GM19463 (cell line): Measurements from ENCODE around the gene CCDC107.

Experiments
- ATAC-seq: cut with Tn5 transposase; IDR thresholded peaks from one replicate; pipeline ENCODE4 v1.9.1; 2021; ENCODE audit warnings: mild to moderate bottlenecking, moderate library complexity; ENCODE audit not compliant: unreplicated experiment

The CCDC107 gene

DNA sequence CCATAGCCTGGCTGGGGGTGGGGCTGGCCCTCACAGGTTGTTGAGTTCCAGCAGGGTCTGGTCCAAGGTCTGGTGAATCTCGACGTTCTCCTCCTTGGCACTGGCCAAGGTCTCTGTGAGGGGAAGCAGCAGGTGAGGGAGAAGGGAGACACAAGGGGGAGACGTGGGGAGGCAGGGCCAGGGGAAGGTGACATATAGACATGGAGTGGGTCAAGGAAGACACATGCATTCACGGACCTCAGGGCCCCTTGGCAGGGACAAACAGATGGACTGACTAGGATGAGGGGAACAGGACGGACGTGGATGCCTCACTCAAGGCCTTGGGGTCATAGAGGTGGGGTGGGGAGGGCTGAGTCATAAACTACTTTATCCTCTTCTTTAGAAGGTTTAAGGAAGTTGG lies 24.0 kb downstream of the CCDC107 start:
- no peak for ATAC-seq

DNA sequence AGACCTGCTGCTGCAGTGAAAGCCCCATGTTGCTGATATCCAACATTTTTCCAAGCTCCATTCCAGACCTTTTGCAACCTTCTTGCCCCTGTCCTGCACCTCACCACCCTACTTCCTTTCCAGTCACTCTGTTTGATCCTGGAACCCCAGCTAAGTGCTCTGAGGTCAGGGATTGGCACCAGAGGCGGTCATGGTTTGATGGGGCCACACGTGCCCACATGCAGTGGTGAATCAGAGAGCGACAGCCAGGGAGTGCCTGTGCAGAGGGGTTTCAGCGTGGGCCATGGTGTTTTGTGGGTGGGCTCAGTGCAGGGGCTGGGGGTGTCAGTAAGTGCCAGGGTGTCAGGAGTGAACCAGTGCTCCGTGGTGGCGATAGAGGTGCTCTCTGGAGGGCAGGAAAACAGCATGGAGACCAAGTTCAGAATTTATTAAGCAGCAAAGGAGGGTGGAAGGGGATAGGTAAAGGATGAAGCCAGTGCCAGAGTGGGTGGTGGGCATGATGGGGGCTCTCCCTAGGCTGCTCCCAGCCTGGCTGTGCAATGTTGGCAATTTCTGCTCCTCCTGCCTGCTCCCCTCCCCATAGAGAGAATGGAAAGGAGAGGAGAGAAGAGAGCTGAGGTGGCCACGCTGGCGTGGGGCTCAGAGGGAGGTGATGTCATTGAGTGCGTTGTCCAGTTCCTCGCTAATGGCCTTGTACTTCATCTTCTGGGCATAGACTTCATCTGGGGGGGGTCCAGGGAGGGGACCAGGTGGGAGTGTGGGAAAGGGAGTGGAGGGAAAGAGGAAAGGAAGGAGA lies 24.6 kb downstream of the CCDC107 start:
- ATAC-seq: no peak

DNA sequence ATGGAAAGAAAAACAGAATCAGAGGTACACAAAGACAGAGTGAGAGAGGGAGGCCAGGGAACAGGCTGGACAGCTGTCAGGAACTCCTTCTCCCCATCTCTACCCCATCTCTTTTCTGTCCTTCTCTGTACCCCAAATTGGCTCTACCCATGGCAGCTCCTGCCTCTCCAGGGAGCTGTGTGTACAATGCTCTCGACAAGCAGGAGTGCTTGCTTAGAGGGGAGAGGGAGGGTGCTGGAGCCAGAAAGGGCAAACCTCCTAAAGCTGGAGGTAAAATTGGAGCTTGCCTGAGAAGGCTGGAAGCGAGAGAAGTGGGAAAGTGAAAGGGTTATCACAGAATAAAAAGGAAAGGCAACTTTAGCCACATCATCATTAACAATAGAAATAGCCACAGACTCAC lies 25.2 kb downstream of the CCDC107 start:
- no peak for ATAC-seq

DNA sequence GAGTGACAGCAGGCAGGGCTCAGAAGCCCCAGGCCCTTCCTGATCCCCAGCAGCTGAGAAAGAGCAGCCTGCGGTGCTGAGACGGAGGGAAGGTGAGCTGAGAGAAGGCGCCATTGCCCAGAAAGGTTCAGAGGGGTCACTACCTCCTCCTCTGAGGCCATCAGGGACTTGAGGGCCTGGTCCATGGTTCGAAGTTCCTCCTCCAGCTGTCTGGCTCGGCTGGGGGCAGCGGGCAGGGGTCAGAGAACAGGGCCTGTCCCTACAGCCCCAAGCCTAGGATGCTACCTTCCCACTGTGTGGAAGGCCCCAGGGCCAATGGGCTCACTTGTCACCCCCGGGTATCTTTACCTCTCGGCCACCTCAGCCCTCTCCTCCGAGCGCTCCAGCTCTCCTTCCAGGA lies 26.8 kb downstream of the CCDC107 start:
- ATAC-seq: no peak

DNA sequence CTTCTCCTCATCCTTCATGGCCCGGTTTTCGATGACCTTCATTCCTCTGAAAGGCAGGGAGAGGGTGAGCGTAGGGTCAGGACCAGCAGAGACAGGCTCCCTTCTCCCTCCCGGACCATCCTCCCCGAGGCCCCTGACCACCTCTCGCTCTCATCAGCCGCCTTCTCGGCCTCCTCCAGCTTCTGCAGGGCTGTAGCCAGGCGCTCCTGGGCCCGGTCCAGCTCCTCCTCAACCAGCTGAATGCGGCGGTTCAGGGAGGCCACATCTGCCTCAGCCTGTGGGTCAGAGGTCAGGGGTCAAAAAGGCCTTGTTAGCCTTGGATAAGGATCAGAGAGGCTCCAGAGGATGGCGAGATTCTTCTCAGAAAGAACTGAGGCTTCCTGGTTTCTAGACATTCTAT lies 27.4 kb downstream of the CCDC107 start:
- no peak for ATAC-seq

DNA sequence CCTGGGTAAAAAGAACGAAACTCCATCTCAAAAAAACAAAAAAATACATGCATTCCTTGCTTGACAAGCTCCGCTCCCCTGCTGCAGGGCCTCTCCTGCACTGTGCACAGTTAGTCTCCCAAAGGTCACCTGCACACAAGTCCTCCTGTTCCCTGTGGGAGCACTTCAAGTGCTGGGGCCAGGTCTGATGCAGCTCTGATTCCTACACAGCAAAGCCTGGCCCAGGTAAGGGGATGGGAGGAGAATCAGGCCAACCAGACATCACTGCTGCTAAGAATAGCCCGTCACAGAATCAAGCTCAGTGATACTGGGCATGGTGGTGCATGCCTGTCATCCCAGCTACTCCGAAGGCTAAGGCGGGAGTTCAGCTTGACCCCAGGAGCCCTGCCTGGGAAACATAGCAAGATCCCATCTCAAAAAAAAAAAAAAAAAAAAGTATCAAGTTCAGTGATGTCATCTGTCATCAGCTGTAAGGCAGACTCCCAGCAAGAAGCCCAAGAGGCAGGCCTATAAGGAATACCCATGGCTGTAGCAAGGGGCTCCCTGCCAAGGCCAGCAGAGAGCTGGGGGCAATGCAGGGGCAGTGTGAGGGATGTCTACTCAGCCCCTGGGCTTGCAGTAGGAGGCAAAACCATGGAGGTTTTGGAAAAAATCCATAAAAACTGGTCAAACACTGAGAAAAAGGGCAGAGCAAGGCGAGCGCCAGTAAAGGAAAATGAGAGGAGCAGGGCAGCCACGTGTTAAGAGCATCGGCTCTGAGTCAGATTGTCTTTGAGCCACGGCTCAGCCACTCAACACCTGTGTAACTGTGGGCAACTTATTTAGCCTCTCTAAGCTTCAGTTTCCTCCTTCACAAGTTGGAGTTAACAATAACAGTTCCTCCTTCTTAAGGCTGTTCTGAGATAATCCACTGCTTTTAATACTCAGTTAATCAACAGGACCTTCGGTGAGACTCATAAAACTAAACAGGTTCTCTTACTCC lies 28.4 kb downstream of the CCDC107 start:
- no peak for ATAC-seq

DNA sequence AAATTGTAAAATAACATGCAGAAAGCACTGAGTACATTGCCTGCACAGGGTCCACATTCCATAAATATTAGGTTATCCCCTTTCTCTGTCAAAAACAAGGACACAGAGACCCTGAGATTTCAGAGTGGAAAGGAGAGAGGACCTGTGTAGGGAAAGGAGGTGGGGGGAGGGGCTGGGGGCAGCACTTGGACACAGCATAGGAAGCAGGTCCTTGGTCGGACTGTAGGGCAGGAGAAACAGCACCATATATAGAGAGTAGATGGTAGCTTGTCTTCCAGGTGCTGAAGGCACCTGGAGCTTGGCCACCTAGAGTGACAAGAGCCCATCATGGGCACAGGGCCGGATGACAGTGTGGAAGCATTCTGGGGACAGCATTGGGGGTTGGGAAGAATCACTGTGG lies 29.2 kb downstream of the CCDC107 start:
- no peak for ATAC-seq

DNA sequence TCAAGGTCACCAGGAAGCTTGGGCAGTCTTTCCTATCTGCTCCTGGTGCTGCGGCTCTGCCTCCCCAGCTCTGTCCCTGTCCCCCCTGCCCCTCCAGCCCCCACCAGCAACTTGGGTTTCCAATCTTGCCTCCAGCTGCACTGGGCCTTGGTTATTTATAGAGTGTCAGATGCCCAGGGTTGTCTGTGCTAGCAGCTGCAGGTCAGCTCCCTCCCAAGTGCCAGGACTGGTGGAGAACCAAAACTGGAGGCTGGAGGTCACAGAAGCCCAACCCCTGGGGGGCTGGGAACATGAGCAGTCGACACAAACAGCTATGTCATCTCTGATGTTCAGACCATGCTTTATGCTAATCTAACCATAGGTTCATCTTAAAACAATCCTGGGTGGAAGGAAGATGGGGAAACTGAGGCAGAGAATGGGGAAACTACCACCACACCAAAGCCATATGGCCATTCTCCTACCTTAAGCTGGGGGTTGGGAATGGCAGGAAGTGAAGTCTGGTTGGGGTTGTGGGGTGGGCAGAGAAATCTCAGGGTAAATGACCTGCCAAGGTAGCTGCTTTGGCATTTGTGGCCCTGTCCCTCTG lies 30.0 kb downstream of the CCDC107 start:
- no peak for ATAC-seq

DNA sequence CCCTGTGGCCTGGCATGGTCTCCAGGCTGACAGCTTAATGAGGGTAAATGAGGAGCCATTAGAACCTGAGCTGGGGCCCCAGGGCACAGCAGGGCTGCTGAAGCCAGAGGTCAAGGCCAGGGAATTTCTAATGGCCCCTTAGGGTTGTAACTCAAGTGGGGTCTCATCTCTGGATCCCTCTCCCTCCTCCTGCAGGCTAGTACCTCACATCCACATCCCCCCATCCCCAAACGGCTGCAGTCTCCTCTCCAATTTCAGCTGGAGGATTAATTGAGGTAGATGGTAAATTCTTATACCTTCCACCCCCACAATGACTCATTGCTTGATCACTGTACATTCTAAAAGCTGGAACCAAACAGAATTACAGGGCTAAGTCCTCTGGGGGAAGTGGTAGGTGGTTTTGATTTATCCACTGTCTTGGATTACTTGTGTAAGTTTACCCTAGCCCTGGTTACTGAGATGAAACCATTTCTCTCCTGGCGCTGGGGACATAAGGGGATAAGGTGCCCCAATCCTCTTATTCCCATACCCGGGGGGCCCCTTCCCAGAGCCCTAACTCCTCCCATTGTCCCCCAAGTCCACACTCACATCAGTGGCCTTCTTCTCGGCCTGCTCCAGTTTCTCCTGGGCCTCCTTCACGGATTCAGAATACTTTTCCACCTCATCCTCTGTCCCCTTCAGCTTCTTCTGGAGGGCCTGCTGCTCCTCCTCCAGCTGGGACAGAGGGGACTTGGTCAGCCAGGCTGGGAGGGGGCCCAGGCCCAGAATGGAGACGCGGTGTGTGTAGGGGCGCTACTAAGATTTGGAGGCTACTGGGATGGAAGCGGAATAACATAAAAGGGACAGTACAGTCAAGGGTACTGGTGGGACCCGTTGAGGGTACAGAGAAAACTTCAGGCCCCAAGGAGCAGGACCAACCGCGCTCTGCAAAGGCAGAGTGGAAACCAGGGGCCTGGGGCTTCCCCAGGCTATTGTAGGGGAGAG lies 30.8 kb downstream of the CCDC107 start:
- no peak for ATAC-seq

DNA sequence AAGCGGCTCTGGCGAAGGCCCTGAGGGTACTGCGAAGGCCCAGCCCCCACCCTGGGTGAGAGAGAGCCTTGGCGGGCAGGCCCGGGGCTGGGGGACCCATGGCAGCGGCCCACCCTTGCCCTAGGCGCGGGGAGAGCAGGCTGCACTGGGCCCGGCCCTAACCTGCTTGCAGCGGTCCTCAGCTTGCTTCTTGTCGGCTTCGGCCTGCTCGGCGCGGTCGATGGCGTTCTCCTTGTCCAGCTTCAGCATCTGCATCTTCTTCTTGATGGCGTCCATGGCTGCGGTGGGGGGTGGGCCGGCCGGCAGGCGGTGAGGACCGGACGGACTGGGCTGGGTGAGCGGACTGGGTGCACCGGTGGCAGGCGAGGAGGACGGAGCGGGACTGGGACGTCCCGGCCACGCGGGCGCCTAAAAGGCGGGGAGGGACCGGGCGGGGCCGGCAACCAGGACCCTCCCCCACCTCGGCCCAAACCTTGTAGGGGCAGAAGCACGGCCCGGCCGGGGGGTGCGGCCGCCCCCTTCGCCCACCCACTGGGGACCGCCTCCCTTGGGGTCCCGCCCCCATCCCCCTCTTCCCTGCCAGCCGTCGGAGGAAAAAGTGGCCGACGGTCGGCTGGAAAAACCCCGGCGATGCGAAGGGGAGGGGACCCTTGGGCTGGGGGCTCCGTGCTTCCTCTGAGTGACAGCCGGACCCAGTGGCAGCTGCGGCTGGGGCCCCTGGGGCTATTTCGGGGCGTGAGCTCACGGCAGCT lies 31.6 kb downstream of the CCDC107 start, which contains the start of gene TPM2:
Gene TPM2 (minus strand): TSS at position 384 of the 752 bp plus-strand sequence. CDS start 108 bp downstream, at position 276.
- no peak for ATAC-seq

DNA sequence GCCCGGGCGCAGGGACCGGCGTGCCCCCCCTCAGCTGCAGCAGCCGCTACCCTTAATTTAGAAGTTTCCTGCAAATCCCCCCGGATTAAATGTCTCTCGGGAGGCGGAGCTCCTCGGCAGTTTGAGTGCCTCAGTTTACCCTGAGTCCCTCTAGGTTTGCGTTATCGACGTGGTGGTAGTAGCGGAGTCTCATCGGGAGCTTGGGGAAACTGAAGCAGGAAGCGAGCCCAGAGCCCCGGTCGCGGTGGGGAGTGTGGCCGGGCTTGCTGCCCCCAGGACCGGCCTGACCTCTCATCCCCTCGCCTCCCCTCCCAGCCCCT lies 32.2 kb downstream of the CCDC107 start:
- ATAC-seq: no peak

DNA sequence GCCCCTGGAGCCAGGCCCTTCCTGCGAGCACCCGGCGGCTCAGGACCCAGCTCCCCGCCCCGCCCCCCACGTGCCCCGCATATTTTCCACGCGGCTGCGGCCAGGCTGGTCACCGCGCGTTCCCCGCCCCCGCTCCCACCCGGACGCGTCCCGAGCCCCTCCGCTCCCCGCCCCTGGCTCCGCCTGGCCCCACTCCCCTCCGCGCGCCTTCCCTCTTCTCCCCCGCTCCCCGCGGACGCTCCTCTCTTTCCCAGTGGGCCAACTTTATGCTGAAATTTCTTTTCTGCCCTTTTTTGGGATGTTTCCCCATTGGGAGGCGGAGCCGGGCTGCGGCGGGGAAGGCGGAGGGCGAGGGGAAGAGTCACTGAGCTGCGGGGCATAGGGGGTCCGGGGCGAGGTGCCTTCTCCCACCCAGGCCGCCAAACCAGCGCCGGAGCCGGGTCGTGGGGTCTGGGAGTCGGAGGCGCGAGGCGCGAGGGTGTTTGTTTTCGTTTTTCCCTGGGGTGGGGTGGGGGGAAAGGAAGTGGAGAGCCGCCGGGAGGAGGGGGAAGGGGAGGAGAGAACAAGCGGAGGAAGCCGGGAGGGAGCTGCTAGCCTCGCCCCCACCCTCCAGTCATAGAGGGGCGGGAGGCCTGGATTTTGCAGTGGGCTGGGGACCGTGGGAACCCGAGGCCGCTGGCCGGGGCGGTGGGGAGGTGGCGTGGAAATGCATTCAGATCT lies 32.7 kb downstream of the CCDC107 start:
- ATAC-seq: no peak

DNA sequence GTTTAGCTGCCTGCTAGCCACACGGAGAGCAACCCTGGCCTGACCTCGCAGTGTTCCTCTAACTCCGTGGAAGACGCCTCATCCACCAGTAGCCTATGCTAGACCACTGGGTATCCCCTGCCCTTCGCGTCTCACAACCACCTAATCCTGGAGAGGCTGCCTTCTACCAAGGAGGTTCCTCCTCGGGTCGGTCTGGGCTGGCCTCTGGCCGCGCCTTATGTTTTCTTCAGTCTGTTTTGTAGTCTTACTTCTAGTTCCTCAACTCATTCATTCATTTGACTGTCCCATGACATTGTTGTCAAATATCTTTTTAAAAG lies 33.2 kb downstream of the CCDC107 start:
- ATAC-seq: no peak

DNA sequence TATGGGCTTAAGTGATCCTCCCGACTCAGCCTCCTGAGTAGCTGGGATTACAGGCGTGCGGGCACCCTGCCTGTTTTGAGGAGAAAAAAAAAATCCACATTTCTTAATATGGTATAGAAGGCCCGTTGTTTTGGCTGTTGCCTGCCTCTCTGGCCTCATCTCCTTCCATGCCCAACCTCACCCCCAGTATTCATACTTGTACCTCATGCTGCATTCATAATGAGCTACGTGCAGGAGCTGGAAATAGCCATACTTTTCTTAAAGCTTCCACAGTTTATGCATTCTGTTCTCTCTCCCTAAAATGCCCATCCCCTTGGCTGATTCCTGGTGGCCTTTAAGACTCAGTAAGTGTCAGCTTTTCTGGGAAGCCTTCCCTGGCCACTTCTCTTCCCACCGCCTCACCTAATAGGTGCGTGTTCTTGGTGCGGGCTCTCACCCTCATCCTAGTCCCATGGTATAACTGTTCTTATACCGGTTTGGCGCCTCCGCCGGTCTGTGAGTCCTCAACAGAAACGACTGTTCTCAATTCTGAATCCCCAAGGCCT lies 33.7 kb downstream of the CCDC107 start:
- ATAC-seq: no peak

DNA sequence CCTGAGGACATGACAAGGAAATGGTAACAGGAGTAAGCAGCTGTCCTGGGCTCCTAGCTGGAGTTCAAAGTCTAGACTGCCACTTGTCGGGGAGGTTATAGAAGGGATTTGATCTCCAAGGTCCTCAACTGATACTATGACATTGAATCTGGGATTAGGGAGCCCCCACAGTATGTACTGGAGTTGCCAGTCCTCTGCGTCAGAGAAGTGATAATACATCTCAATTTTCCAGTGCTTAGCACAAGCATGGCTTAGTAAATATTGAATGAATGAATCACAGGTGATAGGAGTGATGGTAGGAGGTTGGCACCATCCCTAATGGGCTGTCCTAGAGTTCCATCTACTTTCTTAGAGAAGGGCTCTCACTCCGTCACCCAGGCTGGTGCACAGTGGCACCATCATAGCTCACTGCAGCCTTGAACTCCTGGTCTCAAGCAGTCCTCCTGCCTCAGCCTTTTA lies 37.9 kb downstream of the CCDC107 start:
- no peak for ATAC-seq

DNA sequence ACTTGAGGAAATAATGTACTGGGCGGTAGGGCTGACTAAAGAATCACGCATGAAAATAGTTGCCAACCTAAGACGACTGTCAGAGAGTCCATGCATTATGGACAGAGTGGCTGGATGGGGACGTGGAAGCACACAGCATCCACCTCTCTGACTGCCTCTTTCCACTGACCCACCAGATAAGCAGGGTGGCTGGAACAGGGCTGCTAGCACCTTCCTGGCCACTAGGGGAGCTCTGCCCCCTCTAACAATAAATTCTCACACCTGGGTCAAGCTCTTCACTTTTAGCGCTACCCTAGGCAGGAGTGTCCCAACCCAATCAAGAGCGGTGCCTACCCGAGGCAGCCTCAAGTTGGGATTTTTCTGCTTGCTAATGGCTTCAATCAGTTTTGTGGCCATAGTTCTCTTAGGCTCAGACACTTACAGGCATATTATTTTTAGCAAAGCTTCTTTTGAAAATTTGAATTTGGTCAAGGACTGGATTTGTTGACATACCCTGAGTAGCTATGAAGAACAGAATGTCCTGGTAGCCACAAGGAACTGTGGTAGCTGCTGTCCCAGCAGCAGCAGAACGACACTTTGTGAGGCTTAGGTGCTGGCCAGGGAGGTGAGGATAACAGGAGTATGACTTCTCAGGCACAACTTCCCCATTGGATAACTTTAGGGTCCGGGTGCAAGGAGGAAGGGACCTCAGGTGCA lies 38.6 kb downstream of the CCDC107 start:
- peak; percentile 63 for ATAC-seq

DNA sequence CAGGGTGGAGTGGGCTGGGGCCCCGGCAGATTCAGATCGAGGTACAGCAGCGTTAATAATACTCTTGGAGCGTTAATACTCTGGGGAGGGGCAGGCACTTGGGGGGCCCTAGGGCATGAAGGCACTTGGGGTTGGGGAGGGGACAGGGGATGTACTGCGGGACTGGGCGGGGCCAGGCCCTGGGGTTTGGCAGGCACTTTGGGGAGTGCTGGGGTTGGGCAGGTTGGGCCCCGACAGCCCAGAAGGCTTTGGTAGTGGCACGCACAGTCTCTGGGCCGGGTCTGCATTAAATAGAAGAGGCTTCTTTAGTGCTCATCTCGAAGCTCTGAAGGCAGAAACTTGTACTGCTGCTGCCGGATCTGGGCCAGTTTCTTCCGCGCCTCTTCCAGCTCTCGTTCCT lies 39.4 kb downstream of the CCDC107 start:
- no peak for ATAC-seq

DNA sequence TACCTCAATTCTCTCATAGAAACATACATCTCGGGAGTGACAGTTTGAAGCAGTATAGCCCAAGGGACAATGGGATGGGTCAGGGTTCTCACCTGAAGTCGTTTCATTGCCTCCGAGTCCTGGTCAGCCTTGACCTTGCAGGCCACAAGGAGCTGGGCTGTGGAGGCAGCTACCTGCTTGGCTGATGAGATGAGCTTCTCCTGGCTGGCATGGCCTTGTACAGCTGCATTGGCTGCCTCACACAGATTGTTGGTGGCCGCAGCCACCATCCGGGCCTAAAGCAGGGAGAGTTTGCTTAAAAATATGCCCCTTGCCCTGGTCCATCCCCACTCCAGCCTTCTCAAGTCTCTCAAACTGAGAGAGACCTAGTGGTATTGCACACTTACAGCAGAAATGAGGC lies 40.1 kb downstream of the CCDC107 start:
- ATAC-seq: no peak
